ENCODE data around the gene PDE11A. TPM values are rescaled to one million over a fixed set of nuclear protein-coding genes. Genes with fewer than 3 reads are reported as not detected.

PDE11A gene
- total and polyA plus RNA-seq, 2 of the 13 experiments (the other 11 are each of a cell fraction or from before 2014, with no cell fraction given): 1.2 to 1.7 TPM

- TF ChIP-seq DPF2 (CRISPR knock-in tag; IDR thresholded peaks at IDR 0.05; ENCODE audit: borderline replicate concordance, low read depth) (peak; percentile 69), CHD2 (IDR thresholded peaks at IDR 0.05; ENCODE audit: low read depth, low read length) (no peak), MTA1 (CRISPR knock-in tag; IDR thresholded peaks at IDR 0.05; ENCODE audit: borderline replicate concordance) (no peak), RXRA (CRISPR knock-in tag; IDR thresholded peaks at IDR 0.05) (peak; percentile 95; the same call in 1 of the 2 replicates), MTF2 (CRISPR knock-in tag; IDR thresholded peaks at IDR 0.05; ENCODE audit: borderline replicate concordance) (no peak), RAD21 (CRISPR knock-in tag; IDR thresholded peaks at IDR 0.05) (no peak), ZNF232 (CRISPR knock-in tag; IDR thresholded peaks at IDR 0.05; ENCODE audit: borderline replicate concordance) (no peak), ZNF761 (CRISPR knock-in tag; conservative IDR thresholded peaks at IDR 0.05) (peak; percentile 76; the same call in 1 of the 2 replicates), CCDC6 (CRISPR knock-in tag; IDR thresholded peaks at IDR 0.05) (no peak), ZNF567 (CRISPR knock-in tag; IDR thresholded peaks at IDR 0.05; ENCODE audit: borderline replicate concordance) (0 out of 2 replicates have a peak, but pooled peaks have one; percentile 37), FOXA1 (IDR thresholded peaks at IDR 0.05) (no peak), FOXA1 (CRISPR knock-in tag; IDR thresholded peaks at IDR 0.05) (peak; percentile 33; the same call in 1 of the 2 replicates), ZNF430 (CRISPR knock-in tag; IDR thresholded peaks at IDR 0.05) (no peak), RXRB (CRISPR knock-in tag; IDR thresholded peaks at IDR 0.05; ENCODE audit: borderline replicate concordance) (peak; percentile 94), NCOA5 (CRISPR knock-in tag; IDR thresholded peaks at IDR 0.05) (no peak), ZBTB43 (CRISPR knock-in tag; conservative IDR thresholded peaks at IDR 0.05) (no peak), ETV5 (CRISPR knock-in tag; IDR thresholded peaks at IDR 0.05; ENCODE audit: borderline replicate concordance) (peak; percentile 69; the same call in 1 of the 2 replicates), HDAC1 (CRISPR knock-in tag; IDR thresholded peaks at IDR 0.05) (peak; percentile 41; the same call in 1 of the 2 replicates), RCOR2 (CRISPR knock-in tag; IDR thresholded peaks at IDR 0.05) (peak; percentile 77), HNF4A (CRISPR knock-in tag; IDR thresholded peaks at IDR 0.05) (peak; percentile 48; the same call in 1 of the 2 replicates), ZBTB1 (CRISPR knock-in tag; IDR thresholded peaks at IDR 0.05; ENCODE audit: borderline replicate concordance) (no peak), ZNF570 (CRISPR knock-in tag; IDR thresholded peaks at IDR 0.05; ENCODE audit: borderline replicate concordance) (no peak), ZFP37 (CRISPR knock-in tag; IDR thresholded peaks at IDR 0.05; ENCODE audit: borderline replicate concordance) (no peak)
- TF ChIP-seq, protein P1, sequence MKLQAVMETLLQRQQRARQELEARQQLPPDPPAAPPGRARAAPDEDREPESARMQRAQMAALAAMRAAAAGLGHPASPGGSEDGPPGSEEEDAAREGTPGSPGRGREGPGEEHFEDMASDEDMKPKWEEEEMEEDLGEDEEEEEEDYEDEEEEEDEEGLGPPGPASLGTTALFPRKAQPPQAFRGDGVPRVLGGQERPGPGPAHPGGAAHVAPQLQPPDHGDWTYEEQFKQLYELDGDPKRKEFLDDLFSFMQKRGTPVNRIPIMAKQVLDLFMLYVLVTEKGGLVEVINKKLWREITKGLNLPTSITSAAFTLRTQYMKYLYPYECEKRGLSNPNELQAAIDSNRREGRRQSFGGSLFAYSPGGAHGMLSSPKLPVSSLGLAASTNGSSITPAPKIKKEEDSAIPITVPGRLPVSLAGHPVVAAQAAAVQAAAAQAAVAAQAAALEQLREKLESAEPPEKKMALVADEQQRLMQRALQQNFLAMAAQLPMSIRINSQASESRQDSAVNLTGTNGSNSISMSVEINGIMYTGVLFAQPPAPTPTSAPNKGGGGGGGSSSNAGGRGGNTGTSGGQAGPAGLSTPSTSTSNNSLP (IDR thresholded peaks at IDR 0.05; ENCODE audit: low read depth, low read length): 0 out of 2 replicates have a peak, but pooled peaks have one; percentile 13
- TF ChIP-seq, protein P2, sequence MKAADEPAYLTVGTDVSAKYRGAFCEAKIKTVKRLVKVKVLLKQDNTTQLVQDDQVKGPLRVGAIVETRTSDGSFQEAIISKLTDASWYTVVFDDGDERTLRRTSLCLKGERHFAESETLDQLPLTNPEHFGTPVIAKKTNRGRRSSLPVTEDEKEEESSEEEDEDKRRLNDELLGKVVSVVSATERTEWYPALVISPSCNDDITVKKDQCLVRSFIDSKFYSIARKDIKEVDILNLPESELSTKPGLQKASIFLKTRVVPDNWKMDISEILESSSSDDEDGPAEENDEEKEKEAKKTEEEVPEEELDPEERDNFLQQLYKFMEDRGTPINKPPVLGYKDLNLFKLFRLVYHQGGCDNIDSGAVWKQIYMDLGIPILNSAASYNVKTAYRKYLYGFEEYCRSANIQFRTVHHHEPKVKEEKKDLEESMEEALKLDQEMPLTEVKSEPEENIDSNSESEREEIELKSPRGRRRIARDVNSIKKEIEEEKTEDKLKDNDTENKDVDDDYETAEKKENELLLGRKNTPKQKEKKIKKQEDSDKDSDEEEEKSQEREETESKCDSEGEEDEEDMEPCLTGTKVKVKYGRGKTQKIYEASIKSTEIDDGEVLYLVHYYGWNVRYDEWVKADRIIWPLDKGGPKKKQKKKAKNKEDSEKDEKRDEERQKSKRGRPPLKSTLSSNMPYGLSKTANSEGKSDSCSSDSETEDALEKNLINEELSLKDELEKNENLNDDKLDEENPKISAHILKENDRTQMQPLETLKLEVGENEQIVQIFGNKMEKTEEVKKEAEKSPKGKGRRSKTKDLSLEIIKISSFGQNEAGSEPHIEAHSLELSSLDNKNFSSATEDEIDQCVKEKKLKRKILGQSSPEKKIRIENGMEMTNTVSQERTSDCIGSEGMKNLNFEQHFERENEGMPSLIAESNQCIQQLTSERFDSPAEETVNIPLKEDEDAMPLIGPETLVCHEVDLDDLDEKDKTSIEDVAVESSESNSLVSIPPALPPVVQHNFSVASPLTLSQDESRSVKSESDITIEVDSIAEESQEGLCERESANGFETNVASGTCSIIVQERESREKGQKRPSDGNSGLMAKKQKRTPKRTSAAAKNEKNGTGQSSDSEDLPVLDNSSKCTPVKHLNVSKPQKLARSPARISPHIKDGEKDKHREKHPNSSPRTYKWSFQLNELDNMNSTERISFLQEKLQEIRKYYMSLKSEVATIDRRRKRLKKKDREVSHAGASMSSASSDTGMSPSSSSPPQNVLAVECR (CRISPR knock-in tag; IDR thresholded peaks at IDR 0.05; ENCODE audit: borderline replicate concordance): no peak
Measured at GRCh38 chr2:177599139-177599688, 473.4 kb downstream of the PDE11A start (continued).
